CD4-positive, alpha-beta T cell (primary cell): ENCODE results near the gene UNC13D. TPM values are rescaled to one million over a fixed set of nuclear protein-coding genes. Genes with fewer than 3 reads are reported as not detected.

Source experiments
- ATAC-seq: fragments of 200-7000 bp; cut with Tn5 transposase; one replicate; pipeline ENCODE4 v1.10.0; 2022; ENCODE audit warnings: mild to moderate bottlenecking; ENCODE audit not compliant: poor library complexity
- CTCF ChIA-PET: fragments of 350-600 bp; sonication (Branson Sonifier 250); formaldehyde crosslinking; loops from one replicate; lab custom pipeline; 2021; ENCODE audit warnings: antibody characterized with exemption, inconsistent platforms; lab: Charles Lee
- POLR2A ChIA-PET: fragments of 350-600 bp; sonication (Branson Sonifier 250); formaldehyde crosslinking; loops from one replicate; lab custom pipeline; 2021; ENCODE audit warnings: antibody characterized with exemption, inconsistent platforms; lab: Charles Lee
- DNase-seq, 14 experiments: peaks; one replicate each; pipeline ENCODE4 v3.0.0-alpha.2; 2013 to 2020; ENCODE audit warnings: mixed read lengths in 2 of 14
- H3K27ac ChIP-seq, 2 donors: one replicate each; pipeline versions ENCODE4 v1.5.1 to v1.7.0; 2013; ENCODE audit warnings: low read length in 2 of 2, low read depth in 1 of 2, mild to moderate bottlenecking in 1 of 2
- H3K27me3 ChIP-seq, 2 experiments: 1 replicate in 1 of 2; 2 replicates in 1 of 2; pipeline versions ENCODE4 v1.6.1 to v1.7.0; 2013; ENCODE audit warnings: low read length in 2 of 2, control low read depth in 1 of 2, mild to moderate bottlenecking in 1 of 2, moderate library complexity in 1 of 2; ENCODE audit not compliant: insufficient read depth in 2 of 2, control insufficient read depth in 1 of 2
- H3K36me3 ChIP-seq: one replicate; pipeline ENCODE4 v1.6.1; 2013; ENCODE audit warnings: low read length, control low read depth; ENCODE audit not compliant: insufficient read depth
- H3K4me1 ChIP-seq: one replicate; pipeline ENCODE4 v1.6.1; 2013; ENCODE audit warnings: low read length, control low read depth; ENCODE audit not compliant: insufficient read depth
- H3K4me3 ChIP-seq: one replicate; pipeline ENCODE4 v1.5.1; 2013; ENCODE audit warnings: mild to moderate bottlenecking, low read length, moderate library complexity
- H3K9me3 ChIP-seq, 2 experiments: 1 replicate in 1 of 2; 2 replicates in 1 of 2; pipeline versions ENCODE4 v1.6.1 to v1.7.0; 2013; ENCODE audit warnings: low read length in 2 of 2, mild to moderate bottlenecking in 2 of 2, control low read depth in 1 of 2, moderate library complexity in 1 of 2; ENCODE audit not compliant: control insufficient read depth in 1 of 2, insufficient read depth in 1 of 2
- H3K27ac Mint-ChIP-seq: one replicate; pipeline ENCODE4 v1.8.0; 2020; ENCODE audit warnings: mixed read lengths
- H3K27me3 Mint-ChIP-seq: one replicate; pipeline ENCODE4 v1.8.0; 2021; ENCODE audit warnings: mixed read lengths
- H3K36me3 Mint-ChIP-seq: one replicate; pipeline ENCODE4 v1.8.0; 2021; ENCODE audit warnings: low read depth, mixed read lengths
- H3K4me1 Mint-ChIP-seq: one replicate; pipeline ENCODE4 v1.8.0; 2021; ENCODE audit warnings: low read depth, mixed read lengths
- H3K4me3 Mint-ChIP-seq: one replicate; pipeline ENCODE4 v1.8.0; 2020; ENCODE audit warnings: mild to moderate bottlenecking, mixed read lengths
- H3K9me3 Mint-ChIP-seq: one replicate; pipeline ENCODE4 v1.8.0; 2020; ENCODE audit warnings: mixed read lengths
- CTCF ChIP-seq: fragments of 200-600 bp; IDR thresholded peaks from one replicate; pipeline ENCODE4 v1.8.0; 2022; ENCODE audit warnings: antibody characterized with exemption, mild to moderate bottlenecking
- intact Hi-C, 2 experiments: fragments of 100-400 bp; cut with DNase I in 1 of 2; cut with micrococcal nuclease in 1 of 2; formaldehyde crosslinking; loops; one replicate each; pipeline versions ENCODE4 v1.15.1 to v1.9.0; 2023 to 2025; cut with DNase I, micrococcal nuclease
- total RNA-seq, 174 experiments: library from RNA in 2 of 174; stranded (reverse) in 2 of 174; gene quantifications; one replicate each; pipeline ENCODE4 v1.2.3 and lab custom pipeline; 2021 to 2026

UNC13D gene
- total RNA-seq, 2 experiments from 2014 or later: 110 to 112 TPM

- H3K27me3 ChIP-seq: no peaks in the 10 kb centered on the region
- H3K36me3 Mint-ChIP-seq: peaks cover 68% of the 10 kb centered on the region
- ChIA-PET CTCF (no interaction called here), POLR2A (interaction anchor here (1.6 kb wide), 1 partner anchor 9 kb away, joined by 4 read pairs; no protein-coding TSS in a partner anchor)
- H3K9me3 Mint-ChIP-seq: no peaks in the 10 kb centered on the region
- ATAC-seq (no peak), DNase-seq (no peak)
- H3K27me3 Mint-ChIP-seq: no peaks in the 10 kb centered on the region
- peaks cover 30% of the 10 kb centered on the region for H3K4me1 Mint-ChIP-seq
- H3K4me3 ChIP-seq: no peak overlapping the region
- no peak for TF ChIP-seq CTCF
- no peak overlapping the region for H3K27ac Mint-ChIP-seq
- no peaks in the 10 kb centered on the region for H3K9me3 ChIP-seq
- intact Hi-C loops: no loop called here
- H3K4me1 ChIP-seq: peaks cover 66% of the 10 kb centered on the region
- peaks cover 73% of the 10 kb centered on the region for H3K36me3 ChIP-seq
- peak overlapping the region in 1 of 2 donors; percentile 75 for H3K27ac ChIP-seq
- H3K4me3 Mint-ChIP-seq: no peak overlapping the region
Observed at GRCh38 chr17:75835654-75835987, 8.6 kb downstream of the UNC13D start.

GRCh38 chr17:75834928-75835653 lies 9.1 kb downstream of the UNC13D start:
- Mint-ChIP-seq H3K9me3 (no peaks in the 10 kb centered on the region), H3K4me1 (peaks cover 30% of the 10 kb centered on the region), H3K27me3 (no peaks in the 10 kb centered on the region), H3K4me3 (no peak overlapping the region), H3K27ac (peak overlapping the region; percentile 49), H3K36me3 (peaks cover 65% of the 10 kb centered on the region)
- no peak for TF ChIP-seq CTCF
- Histone ChIP-seq H3K27me3 (no peaks in the 10 kb centered on the region), H3K9me3 (no peaks in the 10 kb centered on the region), H3K4me1 (peaks cover 64% of the 10 kb centered on the region), H3K4me3 (no peak overlapping the region), H3K27ac (peak overlapping the region; percentile 75 to 89), H3K36me3 (peaks cover 73% of the 10 kb centered on the region)
- DNase-seq (no peak), ATAC-seq (no peak)
- CTCF ChIA-PET: no interaction called here
- POLR2A ChIA-PET: interaction anchor here (1.1 to 3.3 kb wide), 6 partner anchors 9 to 58 kb away, joined by 3 to 25 read pairs (median 4); partner anchors contain the start of gene WBP2
- intact Hi-C loops: no loop called here

DNA sequence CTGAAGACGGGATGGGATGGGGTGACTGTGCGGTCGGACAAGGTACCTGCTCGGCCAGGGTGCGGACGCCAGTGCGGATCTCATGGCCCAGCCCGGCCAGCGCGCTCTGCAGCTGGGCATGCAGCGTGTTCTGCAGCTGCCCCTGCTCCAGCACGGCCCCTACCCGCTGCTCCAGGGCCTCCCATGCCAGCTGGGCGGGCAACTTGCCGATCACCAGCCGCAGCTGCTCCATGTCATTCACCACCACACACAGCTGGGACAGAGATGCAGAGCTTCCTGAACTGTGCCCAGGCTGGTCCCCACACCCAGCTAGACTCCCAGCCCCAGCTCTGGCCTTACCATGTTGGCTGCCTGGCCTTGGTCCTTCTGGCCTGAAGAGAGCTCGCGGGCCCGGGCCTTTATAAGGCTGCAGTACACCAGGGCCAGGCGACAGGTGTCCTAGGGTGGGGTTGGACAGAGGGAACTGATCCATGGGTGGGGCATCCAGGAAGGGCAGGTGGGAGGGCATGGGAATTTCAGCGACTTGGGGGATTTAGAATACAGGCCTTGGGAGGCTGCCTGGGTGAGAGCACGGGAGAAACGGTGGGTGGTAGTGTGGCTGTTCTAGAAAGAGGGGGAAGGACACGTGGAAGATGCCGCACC lies 9.8 kb downstream of the UNC13D start:
- TF ChIP-seq CTCF: no peak
- H3K4me1 Mint-ChIP-seq: peaks cover 30% of the 10 kb centered on the region
- H3K4me3 Mint-ChIP-seq: no peak overlapping the region
- peak overlapping the region; percentile 75 to 89 for H3K27ac ChIP-seq
- H3K27me3 Mint-ChIP-seq: no peaks in the 10 kb centered on the region
- H3K27ac Mint-ChIP-seq: peak overlapping the region; percentile 94
- H3K27me3 ChIP-seq: no peaks in the 10 kb centered on the region
- peaks cover 73% of the 10 kb centered on the region for H3K36me3 ChIP-seq
- H3K9me3 Mint-ChIP-seq: no peaks in the 10 kb centered on the region
- ATAC-seq (no peak), DNase-seq (no peak)
- peaks cover 64% of the 10 kb centered on the region for H3K36me3 Mint-ChIP-seq
- H3K4me1 ChIP-seq: peaks cover 59% of the 10 kb centered on the region
- no peaks in the 10 kb centered on the region for H3K9me3 ChIP-seq
- intact Hi-C loops: no loop called here
- ChIA-PET CTCF (no interaction called here), POLR2A (interaction anchor here (1.1 to 3.3 kb wide), 6 partner anchors 9 to 57 kb away, joined by 3 to 25 read pairs (median 4); partner anchors contain the start of gene WBP2)
- H3K4me3 ChIP-seq: no peak overlapping the region
